Activated T-cell treated with anti-CD3 and anti-CD28 coated beads, Interleukin-2, amount 50 U/mL, for 4 hours (primary cell): ENCODE data around the gene COBL. TPM values are rescaled to one million over a fixed set of nuclear protein-coding genes. Genes with fewer than 3 reads are reported as not detected.

Experiments
- ATAC-seq, 2 donors: fragments of 200-7000 bp; cut with Tn5 transposase; one replicate each; pipeline ENCODE4 v1.10.0; 2021
- DNase-seq: peaks from one replicate; pipeline ENCODE4 v3.0.0-alpha.2; 2020
- H3K27me3 Mint-ChIP-seq: one replicate; pipeline ENCODE4 v1.8.0; 2021; ENCODE audit warnings: low read depth, mixed read lengths
- H3K36me3 Mint-ChIP-seq: one replicate; pipeline ENCODE4 v1.8.0; 2022; ENCODE audit warnings: mixed read lengths; ENCODE audit not compliant: insufficient read depth
- H3K4me1 Mint-ChIP-seq: one replicate; pipeline ENCODE4 v1.8.0; 2021; ENCODE audit warnings: low read depth, mixed read lengths
- H3K4me3 Mint-ChIP-seq: one replicate; pipeline ENCODE4 v1.8.0; 2021; ENCODE audit warnings: mild to moderate bottlenecking, moderate library complexity, mixed read lengths
- H3K9me3 Mint-ChIP-seq: one replicate; pipeline ENCODE4 v1.8.0; 2021; ENCODE audit warnings: mixed read lengths
- total RNA-seq, 3 donors: library from RNA; stranded (reverse); gene quantifications; one replicate each; pipeline ENCODE4 v1.2.1, GENCODE V29; 2021

COBL gene
- total RNA-seq, 3 donors from 2014 or later = 0.03 TPM; not detected in 2

GRCh38 chr7:51080216-51080615, 236.4 kb downstream of the COBL start:
- Mint-ChIP-seq H3K27me3 (no peaks in the 10 kb centered on the region), H3K4me1 (no peaks in the 10 kb centered on the region), H3K36me3 (no peaks in the 10 kb centered on the region), H3K4me3 (no peak overlapping the region), H3K9me3 (no peaks in the 10 kb centered on the region)
- ATAC-seq = no peak
- DNase-seq = no peak

- Mint-ChIP-seq H3K9me3 (no peaks in the 10 kb centered on the region), H3K4me3 (no peak overlapping the region), H3K36me3 (no peaks in the 10 kb centered on the region), H3K27me3 (no peaks in the 10 kb centered on the region), H3K4me1 (no peaks in the 10 kb centered on the region)
- DNase-seq (no peak), ATAC-seq (no peak)
These were observed 237.1 kb downstream of the COBL start for GRCh38 chr7:51079494-51079893.

GRCh38 chr7:51078653-51079052, 238.0 kb downstream of the COBL start:
- H3K4me3 Mint-ChIP-seq = no peak overlapping the region
- no peaks in the 10 kb centered on the region for H3K4me1 Mint-ChIP-seq
- ATAC-seq = no peak
- no peaks in the 10 kb centered on the region for H3K36me3 Mint-ChIP-seq
- H3K9me3 Mint-ChIP-seq = no peaks in the 10 kb centered on the region
- DNase-seq = no peak
- no peaks in the 10 kb centered on the region for H3K27me3 Mint-ChIP-seq

- H3K27me3 Mint-ChIP-seq = no peaks in the 10 kb centered on the region
- no peaks in the 10 kb centered on the region for H3K4me1 Mint-ChIP-seq
- DNase-seq (no peak), ATAC-seq (no peak)
- H3K4me3 Mint-ChIP-seq = no peak overlapping the region
- no peaks in the 10 kb centered on the region for H3K36me3 Mint-ChIP-seq
- no peaks in the 10 kb centered on the region for H3K9me3 Mint-ChIP-seq
These were observed 238.6 kb downstream of the COBL start for GRCh38 chr7:51077987-51078370.

GRCh38 chr7:51077316-51077986, 239.2 kb downstream of the COBL start:
- no peaks in the 10 kb centered on the region for H3K36me3 Mint-ChIP-seq
- H3K4me1 Mint-ChIP-seq = no peaks in the 10 kb centered on the region
- DNase-seq (no peak), ATAC-seq (no peak)
- H3K4me3 Mint-ChIP-seq = no peak overlapping the region
- no peaks in the 10 kb centered on the region for H3K27me3 Mint-ChIP-seq
- no peaks in the 10 kb centered on the region for H3K9me3 Mint-ChIP-seq

- Mint-ChIP-seq H3K4me1 (no peaks in the 10 kb centered on the region), H3K4me3 (no peak overlapping the region), H3K36me3 (no peaks in the 10 kb centered on the region), H3K27me3 (no peaks in the 10 kb centered on the region), H3K9me3 (no peaks in the 10 kb centered on the region)
- DNase-seq = no peak
- no peak for ATAC-seq
These were observed 240.7 kb downstream of the COBL start for GRCh38 chr7:51075681-51076580.

GRCh38 chr7:51073171-51073570, 243.4 kb downstream of the COBL start:
- no peaks in the 10 kb centered on the region for H3K27me3 Mint-ChIP-seq
- H3K4me3 Mint-ChIP-seq = no peak overlapping the region
- ATAC-seq (no peak), DNase-seq (no peak)
- no peaks in the 10 kb centered on the region for H3K4me1 Mint-ChIP-seq
- H3K36me3 Mint-ChIP-seq = no peaks in the 10 kb centered on the region
- no peaks in the 10 kb centered on the region for H3K9me3 Mint-ChIP-seq

GRCh38 chr7:51072281-51072680, 244.3 kb downstream of the COBL start:
- H3K27me3 Mint-ChIP-seq = no peaks in the 10 kb centered on the region
- DNase-seq (no peak), ATAC-seq (no peak)
- H3K36me3 Mint-ChIP-seq = no peaks in the 10 kb centered on the region
- H3K9me3 Mint-ChIP-seq = no peaks in the 10 kb centered on the region
- no peaks in the 10 kb centered on the region for H3K4me1 Mint-ChIP-seq
- H3K4me3 Mint-ChIP-seq = no peak overlapping the region

GRCh38 chr7:51071427-51071826, 245.2 kb downstream of the COBL start:
- Mint-ChIP-seq H3K36me3 (no peaks in the 10 kb centered on the region), H3K4me1 (no peaks in the 10 kb centered on the region), H3K9me3 (no peaks in the 10 kb centered on the region), H3K27me3 (no peaks in the 10 kb centered on the region), H3K4me3 (no peak overlapping the region)
- ATAC-seq = no peak
- DNase-seq = no peak

- no peak for DNase-seq
- ATAC-seq = no peak
- H3K4me3 Mint-ChIP-seq = no peak overlapping the region
- H3K9me3 Mint-ChIP-seq = no peaks in the 10 kb centered on the region
- H3K27me3 Mint-ChIP-seq = no peaks in the 10 kb centered on the region
- no peaks in the 10 kb centered on the region for H3K36me3 Mint-ChIP-seq
- H3K4me1 Mint-ChIP-seq = no peaks in the 10 kb centered on the region
These were observed 246.5 kb downstream of the COBL start for GRCh38 chr7:51070151-51070550.

- Mint-ChIP-seq H3K4me1 (no peaks in the 10 kb centered on the region), H3K9me3 (no peaks in the 10 kb centered on the region), H3K27me3 (no peaks in the 10 kb centered on the region), H3K36me3 (no peaks in the 10 kb centered on the region), H3K4me3 (no peak overlapping the region)
- ATAC-seq (no peak), DNase-seq (no peak)
These were observed 247.1 kb downstream of the COBL start for GRCh38 chr7:51069411-51070083.

- Mint-ChIP-seq H3K9me3 (no peaks in the 10 kb centered on the region), H3K4me1 (no peaks in the 10 kb centered on the region), H3K36me3 (no peaks in the 10 kb centered on the region), H3K27me3 (no peaks in the 10 kb centered on the region), H3K4me3 (no peak overlapping the region)
- ATAC-seq (no peak), DNase-seq (no peak)
These were observed 248.2 kb downstream of the COBL start for GRCh38 chr7:51068401-51068800.

- H3K36me3 Mint-ChIP-seq = no peaks in the 10 kb centered on the region
- H3K27me3 Mint-ChIP-seq = no peaks in the 10 kb centered on the region
- no peak for ATAC-seq
- H3K4me1 Mint-ChIP-seq = no peaks in the 10 kb centered on the region
- H3K4me3 Mint-ChIP-seq = no peak overlapping the region
- peak; percentile 35 for DNase-seq
- H3K9me3 Mint-ChIP-seq = no peaks in the 10 kb centered on the region
These were observed 248.9 kb downstream of the COBL start for GRCh38 chr7:51067757-51068156.

GRCh38 chr7:51067258-51067657, 249.4 kb downstream of the COBL start:
- Mint-ChIP-seq H3K9me3 (no peaks in the 10 kb centered on the region), H3K4me3 (no peak overlapping the region), H3K27me3 (no peaks in the 10 kb centered on the region), H3K4me1 (no peaks in the 10 kb centered on the region), H3K36me3 (no peaks in the 10 kb centered on the region)
- ATAC-seq (no peak), DNase-seq (no peak)
